ENCODE measurements around the gene AAMP.
A peak's percentile ranks its signal among the peaks of the same experiment; 100 is the strongest.

Gene AAMP

DNA sequence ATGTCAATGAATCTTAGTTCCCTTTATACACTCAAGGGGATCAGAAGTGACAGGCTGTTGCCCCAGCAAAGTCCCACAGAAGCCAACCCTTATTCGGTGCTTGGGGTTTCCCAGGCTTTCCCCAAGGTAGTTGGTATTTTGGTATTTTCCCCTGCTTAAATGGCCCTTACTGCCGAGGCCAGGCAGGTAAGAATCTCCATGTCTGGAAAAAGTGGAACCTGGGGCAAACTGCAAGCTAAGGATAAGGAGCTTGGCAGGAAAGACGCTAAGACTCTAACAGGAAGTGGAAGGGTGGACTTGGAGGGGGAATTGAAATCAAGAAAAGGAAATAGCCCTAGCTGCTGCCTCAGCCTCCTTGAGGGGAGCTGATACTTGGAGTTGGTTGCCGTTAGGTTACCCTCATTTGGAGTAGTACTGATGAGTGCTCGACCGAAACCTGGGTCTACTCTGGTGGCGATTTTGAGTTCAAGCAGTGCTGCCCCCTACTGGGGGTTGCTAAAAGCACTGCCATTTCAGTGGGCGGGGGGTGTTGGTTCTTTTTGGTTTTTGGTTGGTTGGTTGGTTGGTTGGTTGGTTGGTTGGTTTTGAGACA is 12.5 kb downstream of the AAMP start:
- DNase-seq = peak; percentile 81

DNA sequence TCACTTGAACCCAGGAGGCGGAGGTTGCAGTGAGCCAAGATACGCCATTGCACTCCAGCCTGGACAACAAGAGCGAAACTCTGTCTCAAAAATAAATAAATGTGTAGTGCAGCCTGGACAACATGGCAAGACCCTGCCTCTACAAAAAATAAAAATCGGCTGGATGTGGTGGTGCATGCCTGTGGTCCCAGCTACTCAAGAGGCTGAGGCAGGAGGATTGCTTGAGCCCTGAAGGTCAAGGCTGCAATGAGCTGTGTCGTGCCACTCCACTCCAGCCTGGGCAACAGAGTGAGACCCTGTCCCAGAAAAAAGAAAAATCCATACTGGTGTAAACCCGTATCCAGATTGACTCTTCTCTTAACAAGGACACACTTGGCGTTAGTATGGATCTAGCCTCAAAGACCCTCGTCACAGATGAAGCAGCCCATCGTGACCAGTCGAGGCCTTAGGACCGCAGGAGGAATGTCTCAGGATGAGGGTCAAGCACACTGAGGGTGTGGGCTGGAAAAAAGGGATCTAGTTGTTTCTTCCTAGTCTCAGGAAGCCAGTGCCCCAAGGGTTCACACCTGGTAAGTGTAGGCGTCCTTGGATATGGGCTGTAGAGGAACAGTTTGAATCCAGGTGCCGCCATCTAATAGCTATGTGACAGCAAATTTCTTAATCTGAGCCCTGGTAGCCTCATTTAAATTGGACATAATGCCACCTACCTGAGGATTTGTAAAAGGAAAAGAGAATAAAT is 13.2 kb downstream of the AAMP start:
- no peak for DNase-seq

DNA sequence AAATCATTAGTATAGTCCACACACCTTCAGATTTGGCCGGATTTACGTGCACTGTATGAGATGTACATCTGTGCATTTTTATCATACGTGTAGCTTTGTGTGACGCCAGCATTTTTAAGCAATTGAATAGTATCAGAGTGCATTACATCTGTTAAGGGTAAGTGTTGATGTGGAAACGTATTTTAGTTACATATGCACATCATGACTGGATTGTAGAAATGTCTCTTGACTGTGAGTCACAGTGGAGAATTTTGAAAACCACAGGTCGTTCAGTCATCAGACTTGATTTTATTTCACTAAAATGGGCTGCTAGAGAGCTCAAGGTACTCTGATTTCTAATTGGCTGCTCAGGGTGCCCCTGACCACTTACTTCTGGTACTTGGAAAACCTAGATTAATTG is 14.5 kb downstream of the AAMP start:
- no peak for DNase-seq

DNA sequence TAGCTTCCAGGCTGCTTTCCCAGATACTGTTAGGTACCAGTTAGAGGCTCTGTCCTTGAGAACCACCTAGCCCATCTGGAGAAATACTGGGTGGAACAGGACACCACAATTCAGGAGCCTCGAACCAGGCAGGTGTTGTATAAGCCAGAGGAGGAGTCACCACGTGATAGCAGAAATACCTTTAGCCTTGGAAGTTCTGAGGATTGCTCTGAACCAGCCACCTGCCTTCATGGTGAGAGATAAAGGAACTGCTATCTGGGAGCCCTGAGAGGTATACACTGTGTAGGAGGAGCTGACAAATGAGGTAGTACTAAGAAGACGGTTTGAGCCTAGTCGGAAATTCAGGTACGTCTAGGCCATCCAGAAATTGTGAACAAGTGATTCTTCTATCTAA is 16.7 kb downstream of the AAMP start:
- no peak for DNase-seq

DNA sequence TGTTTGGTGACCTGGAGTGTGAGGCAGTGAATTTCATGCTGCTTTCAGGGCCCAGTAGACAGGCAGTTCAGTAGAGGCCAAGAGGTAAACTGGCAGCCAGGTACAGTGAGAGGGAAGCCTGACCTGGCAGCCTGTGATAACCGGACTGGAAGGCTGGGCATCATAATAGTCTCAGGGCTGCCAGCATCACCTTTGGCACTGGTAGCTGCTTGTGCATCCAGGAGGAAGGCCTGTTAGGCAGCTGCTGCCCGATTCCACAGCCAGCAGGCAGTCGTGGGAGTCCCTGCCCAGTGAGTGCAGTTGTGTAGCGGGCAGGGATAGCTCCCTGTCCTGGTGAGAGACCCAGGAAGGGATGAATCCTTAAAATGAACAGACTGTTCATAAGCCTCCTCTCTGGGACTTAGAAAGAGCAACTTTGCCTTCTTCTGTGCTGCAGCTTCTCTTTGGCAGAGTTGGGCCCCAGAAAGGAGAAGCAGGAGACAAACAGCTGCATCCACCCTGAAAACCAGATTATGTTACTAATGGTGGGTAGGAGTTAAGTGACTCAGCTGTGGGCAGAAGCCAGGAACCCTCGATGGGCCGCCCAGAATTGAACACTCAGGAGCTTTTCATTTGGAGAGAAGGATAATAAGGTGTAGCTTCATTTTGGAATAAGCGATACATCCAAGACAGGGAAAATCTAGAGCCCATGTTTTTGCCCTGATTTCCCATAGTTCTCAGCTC is 17.3 kb downstream of the AAMP start:
- peak; percentile 60 for DNase-seq

DNA sequence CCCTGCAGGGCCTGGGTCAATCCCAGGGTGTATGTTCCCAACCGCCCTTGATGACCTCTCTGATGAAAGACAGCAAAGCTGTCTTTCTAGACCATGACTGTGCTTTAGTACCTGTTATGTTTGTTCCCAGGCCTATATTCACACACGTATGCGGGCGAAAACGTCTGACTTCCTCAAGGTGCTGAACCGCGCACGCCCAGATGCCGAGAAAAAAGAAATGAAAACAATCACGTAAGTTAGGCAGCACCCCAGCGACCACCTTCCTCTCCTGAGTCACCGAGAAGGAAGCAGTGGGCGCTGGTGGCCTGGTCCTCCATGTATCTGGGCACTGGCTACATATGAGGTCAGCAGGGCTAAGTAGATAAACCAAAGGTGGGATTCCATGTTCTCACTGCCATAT is 20.2 kb downstream of the AAMP start:
- DNase-seq = no peak

DNA sequence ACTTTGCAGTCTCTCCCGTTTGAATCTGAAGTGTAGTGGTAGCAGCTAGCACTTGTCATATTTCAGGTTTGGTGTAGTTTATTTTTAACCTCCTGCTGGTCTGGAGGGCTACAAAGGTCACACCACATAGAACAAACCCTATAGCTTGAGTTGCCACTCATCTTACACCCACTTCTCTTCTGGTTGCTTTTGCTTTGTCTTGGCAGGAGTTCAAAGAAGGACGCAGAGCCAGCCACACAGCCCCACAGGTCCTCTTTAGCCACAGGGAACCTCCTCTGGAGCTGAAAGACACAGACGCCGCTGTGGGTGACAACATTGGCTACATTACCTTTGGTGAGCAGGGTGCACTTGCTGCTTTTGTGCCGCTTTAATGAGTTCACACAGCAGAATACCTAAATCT is 24.7 kb downstream of the AAMP start:
- DNase-seq = no peak

DNA sequence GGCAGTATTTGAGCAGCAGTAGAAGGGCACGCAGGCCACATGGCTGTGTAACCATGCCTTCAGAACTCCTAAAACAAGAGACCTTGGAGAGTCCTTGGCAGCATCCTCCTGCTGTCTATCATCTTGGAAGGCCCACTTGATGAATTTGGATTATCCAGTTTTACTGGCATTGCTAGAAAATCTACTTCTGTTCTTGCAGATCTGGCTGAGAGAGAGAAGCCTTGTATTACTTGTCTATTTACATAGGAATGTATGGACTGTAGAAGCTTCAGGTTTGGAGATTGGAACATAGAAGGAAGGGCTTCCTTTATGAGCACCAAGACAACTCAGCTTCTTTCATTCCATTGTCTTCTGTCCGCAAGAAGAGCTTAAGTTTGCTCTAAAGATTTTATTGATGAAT is 25.3 kb downstream of the AAMP start:
- no peak for DNase-seq

DNA sequence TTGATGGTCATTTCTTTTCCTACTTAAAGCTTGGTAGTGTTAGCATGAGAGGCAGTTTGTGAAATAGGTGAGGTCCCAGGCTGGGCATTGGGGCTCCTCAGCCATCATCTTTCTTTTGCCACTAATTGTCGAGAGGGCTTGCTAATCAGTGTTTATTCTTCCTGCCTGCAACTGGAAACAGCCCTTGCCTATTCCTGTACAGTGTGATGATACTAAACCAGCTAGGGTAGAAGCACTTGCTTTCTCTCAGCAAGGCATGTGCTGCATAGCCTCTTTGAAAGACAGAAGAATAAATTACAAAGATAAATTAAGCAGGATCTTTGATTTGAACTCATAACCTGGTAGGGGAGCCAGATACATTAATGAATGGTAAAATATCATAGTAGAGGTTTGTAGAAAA is 25.7 kb downstream of the AAMP start:
- no peak for DNase-seq

DNA sequence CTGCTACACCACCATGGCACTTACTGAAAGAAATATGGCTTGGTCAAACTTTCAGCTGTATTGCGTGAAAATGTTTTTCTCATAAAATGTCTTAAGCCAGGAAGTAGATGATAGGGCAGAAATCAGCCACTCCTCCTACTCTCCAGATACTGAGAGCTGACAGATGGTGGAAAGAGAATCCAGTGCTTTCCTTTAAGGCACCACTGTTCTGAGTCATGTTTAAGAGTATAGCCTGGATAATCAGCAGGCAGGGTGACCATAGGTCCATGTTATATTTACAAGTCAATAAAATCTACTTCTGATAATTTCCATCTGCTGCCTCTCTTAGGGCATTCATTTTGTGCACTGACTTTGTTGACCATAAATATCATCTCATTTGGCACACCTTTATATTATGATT is 31.1 kb downstream of the AAMP start:
- no peak for DNase-seq

DNA sequence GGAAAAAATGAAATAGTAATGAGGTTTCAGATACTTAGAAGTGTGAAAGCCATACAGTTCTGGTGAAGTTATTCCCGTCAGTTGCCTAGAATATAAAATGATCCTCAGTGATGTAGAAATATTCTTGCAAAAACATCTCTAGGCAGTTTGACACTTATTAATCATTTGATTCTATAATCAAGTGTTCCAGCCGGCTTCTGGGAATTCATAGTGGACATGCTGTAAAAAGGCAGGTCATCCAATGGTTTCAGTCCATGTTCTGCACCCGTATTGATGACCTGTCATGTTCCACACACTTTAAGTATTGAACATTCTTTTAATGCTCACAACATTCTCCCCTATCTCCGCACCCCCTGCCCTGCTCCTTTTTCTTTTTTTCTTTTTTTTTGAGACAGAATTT is 33.1 kb downstream of the AAMP start:
- DNase-seq = no peak

DNA sequence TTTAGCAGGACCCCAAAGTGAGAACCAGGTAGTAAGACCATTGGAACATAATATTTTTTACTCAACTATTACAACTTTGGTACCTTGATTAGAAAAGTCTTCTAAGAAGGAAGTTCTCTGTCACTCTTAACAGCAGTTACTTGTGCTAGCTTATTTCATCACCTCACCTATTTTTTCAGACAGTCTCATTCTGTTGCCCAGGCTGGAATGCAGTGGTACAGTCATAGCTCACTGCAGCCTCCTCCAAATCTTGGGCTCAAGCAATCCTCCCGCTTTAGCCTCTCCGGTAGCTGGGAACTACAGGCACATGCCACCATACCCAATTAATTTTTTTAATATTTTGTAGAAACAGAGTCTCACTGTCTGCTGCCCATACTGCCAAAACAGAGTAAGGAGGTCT is 34.9 kb downstream of the AAMP start:
- DNase-seq = no peak

DNA sequence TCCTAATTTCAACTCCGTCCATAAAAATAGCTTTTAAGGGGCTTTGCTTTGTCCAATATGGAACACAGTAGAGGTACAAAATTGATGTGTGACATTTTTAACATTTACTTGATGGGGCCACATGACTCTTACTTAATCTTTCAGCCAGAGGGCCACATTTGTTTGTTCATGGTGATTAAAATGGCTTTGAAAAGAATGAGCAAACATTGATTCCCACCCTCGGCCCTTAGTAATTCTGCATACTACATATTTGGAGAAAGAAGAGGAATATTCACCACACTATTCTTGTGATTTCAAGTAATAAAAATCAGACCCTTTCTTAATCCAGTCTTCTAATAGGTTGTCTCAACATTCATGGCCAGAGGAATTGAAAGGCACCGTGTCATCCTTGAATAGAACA is 35.4 kb downstream of the AAMP start:
- no peak for DNase-seq

DNA sequence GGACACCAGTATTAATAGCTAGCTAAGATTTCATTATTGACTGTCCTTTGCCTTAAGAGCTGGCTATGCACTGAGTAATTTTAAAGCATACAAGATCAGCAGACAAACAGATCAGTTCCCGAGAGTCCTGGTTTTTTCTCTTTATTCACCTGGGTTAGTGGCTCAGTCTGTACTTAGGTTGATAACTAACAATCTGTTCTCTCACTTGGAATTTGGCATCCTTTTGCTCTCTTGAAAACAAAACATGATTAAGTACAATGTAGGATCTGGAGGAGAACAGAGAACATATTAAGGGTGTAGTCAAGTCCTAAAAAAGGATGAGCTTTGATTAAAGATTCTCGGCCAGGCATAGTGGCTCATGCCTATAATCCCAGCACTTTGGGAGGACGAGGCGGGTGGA is 36.4 kb downstream of the AAMP start:
- DNase-seq = no peak

DNA sequence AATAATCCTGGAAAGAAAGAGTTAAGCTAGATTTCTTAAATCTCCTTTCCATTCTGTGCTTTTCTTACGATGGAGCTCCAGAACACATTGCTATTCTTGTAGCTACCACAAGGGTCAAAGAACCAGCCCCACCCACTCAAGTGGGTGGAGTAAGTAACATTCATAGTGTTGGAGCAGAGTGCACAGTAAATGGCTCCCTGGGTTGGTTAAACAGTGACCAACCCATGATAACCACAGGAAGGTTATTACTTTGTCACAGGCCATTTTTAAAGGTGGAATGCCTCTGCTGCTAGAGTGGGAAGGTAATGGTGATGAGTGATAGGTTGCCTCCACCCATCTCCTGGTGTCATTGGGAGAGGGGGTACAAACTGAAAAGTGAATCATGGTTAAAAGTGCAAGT is 39.1 kb downstream of the AAMP start:
- DNase-seq = peak; percentile 79

DNA sequence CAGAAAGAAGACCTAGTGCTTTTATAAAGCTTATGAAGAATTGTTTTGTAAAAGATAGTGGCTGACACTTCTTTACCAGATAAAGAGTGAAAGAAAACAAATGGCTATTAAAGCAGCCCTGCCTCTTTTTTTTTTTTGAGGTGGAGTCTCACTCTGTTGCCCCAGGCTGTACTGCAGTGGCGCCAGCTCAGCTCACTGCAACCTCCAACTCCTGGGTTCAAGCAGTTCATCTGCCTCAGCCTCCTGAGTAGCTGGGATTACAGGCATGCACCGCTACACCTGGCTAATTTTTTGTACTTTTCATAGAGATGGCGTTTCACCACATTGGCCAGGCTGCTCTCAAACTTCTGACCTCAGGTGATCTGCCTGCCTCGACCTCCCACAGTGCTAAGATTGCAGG is 40.1 kb downstream of the AAMP start:
- peak; percentile 25 for DNase-seq

DNA sequence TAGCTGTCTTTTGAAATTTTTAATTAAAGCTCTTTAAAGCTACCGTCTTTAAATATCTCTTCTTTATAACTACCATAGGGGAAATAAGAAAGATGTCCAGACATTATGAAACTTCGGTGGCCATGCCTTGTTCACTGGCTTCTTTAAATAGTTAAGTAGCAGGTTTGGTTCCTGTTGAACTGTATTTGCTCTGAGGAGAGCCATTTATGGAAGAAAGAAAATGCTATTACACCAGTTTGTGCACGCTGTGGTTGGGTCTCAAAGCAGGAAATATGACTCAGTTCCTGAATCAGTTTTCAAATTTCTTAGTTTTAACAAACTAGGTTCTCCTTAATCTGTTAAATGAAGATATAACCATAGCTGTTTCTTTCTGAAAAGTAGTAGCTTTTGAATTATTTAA is 40.7 kb downstream of the AAMP start:
- DNase-seq = peak; percentile 84

DNA sequence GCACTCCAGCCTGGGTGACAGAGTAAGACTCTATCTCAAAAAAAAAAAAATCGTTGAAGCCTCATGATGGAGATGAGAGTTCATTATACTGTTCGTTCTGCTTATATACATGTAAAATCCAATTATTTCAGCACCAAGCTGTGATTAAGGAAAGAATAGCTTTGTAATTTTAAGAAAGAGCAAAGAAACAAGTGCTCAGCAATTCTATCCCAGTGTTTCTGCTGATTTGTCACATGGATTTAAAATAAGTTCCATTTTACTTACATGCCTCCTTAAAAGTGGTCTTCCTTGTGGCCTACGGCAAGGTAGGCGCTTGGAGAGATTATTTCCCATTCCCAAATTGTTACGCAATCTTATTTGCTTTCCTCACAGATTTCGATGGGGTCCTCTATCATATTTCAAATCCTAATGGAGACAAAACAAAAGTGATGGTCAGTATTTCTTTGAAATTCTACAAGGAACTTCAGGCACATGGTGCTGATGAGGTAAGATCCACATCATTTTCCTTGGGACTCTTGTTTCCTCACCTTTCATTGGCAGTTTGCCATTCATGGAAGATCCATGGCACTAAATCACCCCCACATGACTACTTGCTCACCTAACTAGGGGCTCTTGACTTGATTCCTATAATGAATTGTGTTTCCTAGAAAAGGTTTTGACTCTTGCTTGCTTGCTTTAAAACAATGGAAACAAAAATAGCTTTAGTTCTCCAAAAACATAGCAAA is 41.4 kb downstream of the AAMP start:
- DNase-seq = no peak

DNA sequence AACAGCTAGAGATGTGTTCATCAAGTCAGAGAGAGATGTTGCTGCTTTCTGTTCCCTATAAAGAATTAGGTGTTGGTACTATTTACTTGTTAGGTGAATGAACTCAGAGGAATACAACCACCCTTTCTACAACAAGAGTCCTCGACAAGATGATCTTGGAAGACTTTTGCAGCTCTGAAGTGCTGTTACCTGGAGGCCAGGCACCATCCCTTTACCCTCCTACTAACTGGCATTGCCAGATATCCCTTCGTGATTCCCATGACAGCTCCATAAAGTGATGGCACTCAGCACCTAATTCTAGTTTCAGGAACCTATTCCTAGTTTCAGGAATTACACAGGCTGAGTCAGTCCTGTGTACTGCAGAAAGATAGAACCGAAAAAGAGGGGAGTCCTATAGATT is 43.0 kb downstream of the AAMP start:
- no peak for DNase-seq

DNA sequence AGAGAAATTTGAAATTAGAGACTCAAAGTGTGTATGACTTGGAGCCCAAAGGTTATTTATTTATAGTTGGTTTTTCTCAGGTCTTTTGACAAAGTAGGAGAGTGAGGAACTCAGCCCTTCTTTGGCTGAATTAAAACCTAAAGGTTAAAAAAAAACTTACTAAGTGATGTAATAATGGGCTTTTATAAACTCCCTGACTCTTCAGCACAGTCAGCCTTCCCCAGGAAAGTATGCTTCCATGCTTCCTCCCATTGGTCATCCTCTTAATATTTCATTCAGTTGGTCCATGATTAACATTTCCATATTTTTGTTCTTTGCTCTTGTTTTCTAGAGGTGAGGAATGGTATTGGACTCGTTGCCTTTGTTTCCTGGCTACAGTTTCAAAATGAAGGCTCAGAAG is 45.8 kb downstream of the AAMP start:
- DNase-seq = no peak

DNA sequence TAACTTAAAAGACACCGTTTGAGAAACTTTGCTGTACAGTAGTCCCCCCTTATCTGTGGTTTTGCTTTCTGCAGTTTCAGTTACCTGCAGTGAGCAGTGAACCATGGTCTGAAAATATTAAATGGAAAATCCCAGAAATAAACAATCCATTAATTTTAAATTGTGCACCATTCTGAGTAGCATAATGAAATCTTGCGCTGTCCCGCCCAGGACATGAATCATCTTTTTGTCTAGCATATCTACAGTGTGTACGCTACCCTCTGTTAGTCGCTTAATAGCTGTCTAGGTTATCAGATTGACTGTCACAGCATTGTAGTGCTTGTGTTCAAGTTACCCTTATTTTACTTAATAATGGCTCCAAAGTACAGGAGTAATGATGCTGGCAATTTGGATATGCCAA is 46.9 kb downstream of the AAMP start:
- DNase-seq = peak; percentile 45

DNA sequence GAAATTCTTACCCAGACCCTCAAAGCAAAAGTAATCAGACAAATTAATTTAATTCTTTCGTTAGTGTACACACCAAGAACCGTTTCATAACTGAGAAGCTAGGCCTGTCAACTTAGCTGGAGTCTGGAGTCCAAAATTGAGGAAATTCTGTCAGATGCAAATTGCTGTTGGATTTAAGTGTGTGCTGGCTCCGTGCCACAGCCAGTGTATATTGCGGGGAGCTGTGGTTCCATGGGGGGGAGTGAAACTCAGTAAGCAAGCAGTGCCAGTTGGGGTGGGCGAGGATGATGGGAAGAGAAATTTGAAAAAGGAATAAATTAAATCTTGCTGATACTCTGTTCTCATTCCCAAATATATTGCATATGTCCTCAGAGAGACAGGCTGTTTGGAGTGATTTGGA is 48.9 kb downstream of the AAMP start:
- DNase-seq = peak; percentile 60

DNA sequence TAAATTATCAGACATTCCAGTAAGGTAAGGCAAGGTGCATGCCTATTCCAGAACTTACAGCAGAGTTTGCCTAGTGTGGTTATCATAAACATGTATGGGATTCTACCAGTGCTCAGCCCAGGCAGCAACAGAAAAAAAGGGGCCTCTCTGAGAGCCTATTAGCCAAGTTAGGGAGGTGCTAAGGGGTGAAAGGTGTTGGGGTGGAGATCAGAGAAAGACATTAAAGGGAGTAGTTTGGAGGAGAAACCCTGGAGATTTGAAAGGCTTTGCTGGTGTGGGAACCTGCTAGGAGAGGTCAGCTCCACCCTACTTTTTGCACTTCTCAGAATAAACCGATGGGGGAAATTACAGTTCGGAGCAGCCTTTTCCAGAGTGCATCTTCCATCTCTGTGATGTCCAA is 50.0 kb downstream of the AAMP start:
- DNase-seq = peak; percentile 21
